Measurements from ENCODE around the gene TMEM235.

The TMEM235 gene

GRCh38 chr17:78247304-78247703 lies 15.9 kb downstream of the TMEM235 start:
- no peak for TF ChIP-seq CTCF (IDR thresholded peaks at IDR 0.05; ENCODE audit: extremely low read depth, insufficient read depth, missing control alignments)
- in situ Hi-C loops (cut with MboI; ENCODE audit: low pct_unique_long_range_greater_than_20kb, low sequenced_read_pairs, unreplicated experiment), result no loop called here
- no peak for DNase-seq (ENCODE audit: low spot score)

GRCh38 chr17:78248051-78248914 lies 16.9 kb downstream of the TMEM235 start:
- in situ Hi-C loops (cut with MboI; ENCODE audit: low pct_unique_long_range_greater_than_20kb, low sequenced_read_pairs, unreplicated experiment), result no loop called here
- DNase-seq (ENCODE audit: low spot score), result no peak
- no peak for TF ChIP-seq CTCF (IDR thresholded peaks at IDR 0.05; ENCODE audit: extremely low read depth, insufficient read depth, missing control alignments)

GRCh38 chr17:78249074-78249817 lies 17.8 kb downstream of the TMEM235 start:
- TF ChIP-seq CTCF (IDR thresholded peaks at IDR 0.05; ENCODE audit: extremely low read depth, insufficient read depth, missing control alignments), result no peak
- in situ Hi-C loops (cut with MboI; ENCODE audit: low pct_unique_long_range_greater_than_20kb, low sequenced_read_pairs, unreplicated experiment), result no loop called here
- DNase-seq (ENCODE audit: low spot score), result no peak

- DNase-seq (ENCODE audit: low spot score), result no peak
- TF ChIP-seq CTCF (IDR thresholded peaks at IDR 0.05; ENCODE audit: extremely low read depth, insufficient read depth, missing control alignments), result no peak
- in situ Hi-C loops (cut with MboI; ENCODE audit: low pct_unique_long_range_greater_than_20kb, low sequenced_read_pairs, unreplicated experiment), result no loop called here
These were observed 18.7 kb downstream of the TMEM235 start for GRCh38 chr17:78249818-78250806.

GRCh38 chr17:78250891-78251772 lies 19.7 kb downstream of the TMEM235 start:
- TF ChIP-seq CTCF (IDR thresholded peaks at IDR 0.05; ENCODE audit: extremely low read depth, insufficient read depth, missing control alignments), result peak; percentile 99
- in situ Hi-C loops (cut with MboI; ENCODE audit: low pct_unique_long_range_greater_than_20kb, low sequenced_read_pairs, unreplicated experiment), result no loop called here
- peak; percentile 94 for DNase-seq (ENCODE audit: low spot score)

Measured in GM13977 (cell line).